Type B pancreatic cell (in vitro differentiated cells): ENCODE measurements around the gene ADAMTS16. TPM values are rescaled to one million over a fixed set of nuclear protein-coding genes. Genes with fewer than 3 reads are reported as not detected.
A peak's percentile ranks its signal among the peaks of the same experiment; 100 is the strongest.

ENCODE experiments used
- DNase-seq: peaks from one replicate; pipeline ENCODE4 v3.0.0; 2021; ENCODE audit warnings: mixed read lengths; ENCODE audit not compliant: unreplicated experiment; ENCODE audit errors: extremely low spot score
- H3K27ac Mint-ChIP-seq: 2 replicates; pipeline ENCODE4 v1.8.0; 2021; ENCODE audit warnings: mild to moderate bottlenecking, mixed read lengths
- H3K27me3 Mint-ChIP-seq: 2 replicates; pipeline ENCODE4 v1.8.0; 2021; ENCODE audit warnings: mixed read lengths
- H3K36me3 Mint-ChIP-seq: 2 replicates; pipeline ENCODE4 v1.8.0; 2021; ENCODE audit warnings: mixed read lengths
- H3K4me1 Mint-ChIP-seq: one replicate; pipeline ENCODE4 v1.8.0; 2021; ENCODE audit warnings: mixed read lengths; ENCODE audit not compliant: unreplicated experiment
- H3K4me3 Mint-ChIP-seq: 2 replicates; pipeline ENCODE4 v1.8.0; 2021; ENCODE audit warnings: mild to moderate bottlenecking, mixed read lengths
- H3K9me3 Mint-ChIP-seq: 2 replicates; pipeline ENCODE4 v1.8.0; 2021; ENCODE audit warnings: mixed read lengths
- total RNA-seq: library from RNA; stranded (reverse); gene quantifications from 2 replicates; pipeline ENCODE4 v1.2.1, GENCODE V29; 2021; ENCODE audit warnings: low replicate concordance
- TF ChIP-seq, protein P1 (sequence below): fragments of 200-600 bp; sonication (generic); conservative IDR thresholded peaks from 2 replicates; pipeline ENCODE4 v1.5.0; 2021; ENCODE audit warnings: antibody characterized with exemption, mild to moderate bottlenecking

The ADAMTS16 gene
- total RNA-seq, 1 donor from 2014 or later: 23.3 TPM

DNA sequence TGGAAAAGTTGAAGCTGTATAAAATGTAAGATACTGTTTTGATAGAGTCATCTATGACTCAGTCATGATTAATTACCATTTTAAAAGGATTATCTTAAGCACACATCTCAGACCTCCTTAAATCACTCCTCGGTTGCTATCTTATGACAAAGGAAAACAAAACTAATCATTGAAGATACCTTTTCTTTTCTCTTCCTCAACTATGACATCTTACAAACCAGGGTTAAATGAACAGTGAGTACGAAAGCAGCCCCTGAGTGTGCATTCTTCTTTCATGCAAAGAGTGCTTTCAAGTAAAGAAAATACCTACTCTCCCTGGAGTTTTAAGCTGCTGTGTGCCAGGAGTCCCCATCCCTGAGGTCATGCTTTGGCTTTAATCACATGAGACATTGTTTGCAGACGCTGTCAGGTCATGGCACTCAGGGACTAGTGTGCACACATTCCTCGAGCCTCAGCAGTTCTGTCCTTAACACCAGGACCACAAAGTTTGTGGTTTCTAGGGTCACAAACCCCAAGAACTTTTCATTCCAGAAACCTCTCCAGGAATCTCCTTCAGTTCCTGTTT lies 195.7 kb downstream of the ADAMTS16 start:
- Mint-ChIP-seq H3K27ac (peak overlapping the region; percentile 54), H3K4me3 (peak overlapping the region; percentile 40)
- TF ChIP-seq, protein P1, sequence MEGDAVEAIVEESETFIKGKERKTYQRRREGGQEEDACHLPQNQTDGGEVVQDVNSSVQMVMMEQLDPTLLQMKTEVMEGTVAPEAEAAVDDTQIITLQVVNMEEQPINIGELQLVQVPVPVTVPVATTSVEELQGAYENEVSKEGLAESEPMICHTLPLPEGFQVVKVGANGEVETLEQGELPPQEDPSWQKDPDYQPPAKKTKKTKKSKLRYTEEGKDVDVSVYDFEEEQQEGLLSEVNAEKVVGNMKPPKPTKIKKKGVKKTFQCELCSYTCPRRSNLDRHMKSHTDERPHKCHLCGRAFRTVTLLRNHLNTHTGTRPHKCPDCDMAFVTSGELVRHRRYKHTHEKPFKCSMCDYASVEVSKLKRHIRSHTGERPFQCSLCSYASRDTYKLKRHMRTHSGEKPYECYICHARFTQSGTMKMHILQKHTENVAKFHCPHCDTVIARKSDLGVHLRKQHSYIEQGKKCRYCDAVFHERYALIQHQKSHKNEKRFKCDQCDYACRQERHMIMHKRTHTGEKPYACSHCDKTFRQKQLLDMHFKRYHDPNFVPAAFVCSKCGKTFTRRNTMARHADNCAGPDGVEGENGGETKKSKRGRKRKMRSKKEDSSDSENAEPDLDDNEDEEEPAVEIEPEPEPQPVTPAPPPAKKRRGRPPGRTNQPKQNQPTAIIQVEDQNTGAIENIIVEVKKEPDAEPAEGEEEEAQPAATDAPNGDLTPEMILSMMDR: no peak

DNA sequence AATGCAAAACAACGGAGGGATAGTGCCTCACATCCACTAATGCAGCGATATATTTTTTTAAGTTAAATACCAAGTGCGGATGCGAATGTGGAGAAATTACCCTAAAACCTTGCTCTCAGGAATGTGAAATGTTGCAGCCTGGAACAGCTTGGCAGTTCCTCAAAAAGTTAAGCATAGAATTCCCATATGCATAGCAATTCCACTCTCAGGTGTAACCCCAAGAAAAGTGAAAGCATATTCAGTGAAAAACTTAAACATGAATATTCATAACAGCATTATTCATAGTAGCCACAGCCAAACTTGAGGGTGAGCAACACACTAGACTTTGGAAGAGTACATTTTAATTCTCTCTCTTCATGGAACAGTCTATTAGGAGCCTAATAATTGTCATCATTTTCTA lies 199.1 kb downstream of the ADAMTS16 start:
- H3K27me3 Mint-ChIP-seq: no peaks in the 10 kb centered on the region
- H3K27ac Mint-ChIP-seq: no peak overlapping the region
- H3K4me1 Mint-ChIP-seq: peaks cover 49% of the 10 kb centered on the region
- peaks cover 7% of the 10 kb centered on the region for H3K9me3 Mint-ChIP-seq
- H3K36me3 Mint-ChIP-seq: no peaks in the 10 kb centered on the region
- no peak for DNase-seq
- TF ChIP-seq, protein P1: no peak
- H3K4me3 Mint-ChIP-seq: no peak overlapping the region

More for the DNA sequence above, 195.7 kb downstream of the ADAMTS16 start:
- Mint-ChIP-seq H3K27me3 (no peaks in the 10 kb centered on the region), H3K4me1 (peaks cover 46% of the 10 kb centered on the region), H3K9me3 (peaks cover 7% of the 10 kb centered on the region), H3K36me3 (no peaks in the 10 kb centered on the region)
- DNase-seq: no peak

DNA sequence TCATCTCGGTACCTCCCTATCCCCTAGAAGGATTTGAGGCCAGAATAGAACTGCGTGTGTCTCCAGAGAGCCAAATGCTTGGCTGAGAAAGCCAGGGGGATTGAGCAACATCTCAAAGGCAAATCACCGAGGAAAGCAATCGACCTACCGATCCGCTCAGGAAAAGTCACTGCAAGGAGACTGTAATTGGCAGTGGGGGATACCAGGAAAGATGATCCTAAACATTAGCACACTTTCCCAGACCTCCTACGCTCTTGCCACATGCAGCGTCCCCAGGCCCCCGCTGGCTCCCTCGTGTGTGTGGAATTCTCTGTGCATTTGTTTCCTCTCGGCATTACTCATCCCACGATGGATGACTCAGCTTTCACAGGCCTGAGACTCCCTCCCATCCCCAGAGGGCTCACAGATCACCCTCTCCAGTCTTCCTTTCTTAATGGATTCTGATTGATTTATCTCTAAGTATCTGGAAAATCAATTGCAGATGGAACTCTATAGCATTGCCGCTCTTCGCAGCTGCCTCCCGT lies 200.1 kb downstream of the ADAMTS16 start:
- no peak for DNase-seq
- Mint-ChIP-seq H3K9me3 (peaks cover under 1% of the 10 kb centered on the region), H3K36me3 (no peaks in the 10 kb centered on the region), H3K27me3 (no peaks in the 10 kb centered on the region), H3K4me1 (peaks cover 47% of the 10 kb centered on the region), H3K4me3 (peak overlapping the region; percentile 50), H3K27ac (peak overlapping the region; percentile 48)
- TF ChIP-seq, protein P1: peak; percentile 62

DNA sequence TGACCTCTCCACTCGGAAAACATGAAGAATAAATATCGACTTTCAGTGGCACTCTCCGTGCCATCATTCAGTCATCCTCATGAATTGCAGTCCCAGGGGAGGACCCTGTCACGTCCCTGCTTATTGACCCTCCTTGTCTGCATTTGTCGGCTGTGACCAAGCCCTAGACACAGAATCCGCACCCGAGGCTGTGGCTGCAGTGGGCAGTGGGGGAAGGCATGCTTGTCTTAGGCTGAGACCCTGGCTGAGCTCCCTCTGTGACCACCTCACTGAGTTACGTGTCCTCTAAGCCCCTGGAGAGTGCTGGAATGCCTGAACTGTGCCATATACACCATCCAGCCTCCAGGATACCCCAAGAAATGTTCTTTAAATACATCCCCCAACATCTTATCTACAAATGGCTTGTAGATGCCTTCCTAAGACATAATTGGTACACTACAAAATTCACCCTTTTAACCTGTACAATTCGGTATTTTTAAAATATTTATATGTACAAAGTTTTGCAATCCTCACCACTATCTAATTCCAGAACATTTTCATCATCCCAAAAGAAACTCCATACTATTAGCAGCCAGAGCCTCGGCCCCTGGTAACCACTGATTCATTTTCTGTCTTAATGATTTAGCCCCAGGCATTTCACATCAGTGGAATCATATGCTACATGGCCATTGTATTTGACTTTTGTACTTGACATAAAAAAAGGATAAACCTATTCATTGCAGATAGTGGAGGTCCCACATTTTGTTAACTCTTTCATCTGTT lies 201.6 kb downstream of the ADAMTS16 start:
- TF ChIP-seq, protein P1: no peak
- Mint-ChIP-seq H3K4me1 (peaks cover 32% of the 10 kb centered on the region), H3K9me3 (no peaks in the 10 kb centered on the region), H3K36me3 (no peaks in the 10 kb centered on the region), H3K4me3 (no peak overlapping the region), H3K27ac (no peak overlapping the region), H3K27me3 (no peaks in the 10 kb centered on the region)
- no peak for DNase-seq

DNA sequence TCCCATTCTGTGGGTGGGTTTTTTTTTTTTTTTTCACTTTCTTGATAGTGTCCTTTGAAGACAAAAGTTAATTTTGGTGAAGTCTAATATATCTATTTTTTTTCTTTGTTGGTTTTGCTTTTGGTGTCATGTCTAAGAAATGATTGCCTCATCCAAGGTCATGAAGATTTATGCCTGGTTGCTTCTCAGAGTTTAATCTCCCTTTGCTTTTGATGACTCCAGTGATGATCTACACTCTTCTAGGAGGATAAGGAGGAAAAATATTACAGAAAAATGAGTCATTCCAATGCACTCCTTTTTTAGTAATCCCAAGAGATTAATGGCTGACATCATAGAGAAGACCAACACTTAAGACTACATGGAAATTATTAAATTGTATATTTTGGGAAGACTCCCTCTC lies 202.7 kb downstream of the ADAMTS16 start:
- no peak overlapping the region for H3K4me3 Mint-ChIP-seq
- H3K4me1 Mint-ChIP-seq: peaks cover 31% of the 10 kb centered on the region
- H3K9me3 Mint-ChIP-seq: peaks cover 4% of the 10 kb centered on the region
- no peaks in the 10 kb centered on the region for H3K36me3 Mint-ChIP-seq
- H3K27me3 Mint-ChIP-seq: no peaks in the 10 kb centered on the region
- no peak overlapping the region for H3K27ac Mint-ChIP-seq
- TF ChIP-seq, protein P1: no peak
- no peak for DNase-seq
